ENCODE data around the gene PTTG1IP. TPM values are rescaled to one million over a fixed set of nuclear protein-coding genes. Genes with fewer than 3 reads are reported as not detected.
A peak's percentile ranks its signal among the peaks of the same experiment; 100 is the strongest.

Gene PTTG1IP
- total RNA-seq, 2 experiments from 2014 or later: 46.0 to 49.9 TPM

- Mint-ChIP-seq H3K36me3 (peaks cover 18% of the 10 kb centered on the region), H3K9me3 (ENCODE audit: low read depth) (no peaks in the 10 kb centered on the region), H3K27ac (no peak overlapping the region), H3K4me1 (peaks cover 2% of the 10 kb centered on the region), H3K4me3 (no peak overlapping the region), H3K27me3 (no peaks in the 10 kb centered on the region)
- CTCF ChIA-PET: no interaction called here
- ATAC-seq (no peak), DNase-seq (no peak)
Measured at GRCh38 chr21:44856131-44856530, 17.4 kb downstream of the PTTG1IP start.

GRCh38 chr21:44855572-44855971 lies 17.9 kb downstream of the PTTG1IP start:
- H3K27me3 Mint-ChIP-seq: no peaks in the 10 kb centered on the region
- no peak overlapping the region for H3K27ac Mint-ChIP-seq
- CTCF ChIA-PET: no interaction called here
- H3K36me3 Mint-ChIP-seq: peaks cover 21% of the 10 kb centered on the region
- peaks cover 2% of the 10 kb centered on the region for H3K4me1 Mint-ChIP-seq
- H3K9me3 Mint-ChIP-seq (ENCODE audit: low read depth): no peaks in the 10 kb centered on the region
- ATAC-seq: no peak
- no peak for DNase-seq
- H3K4me3 Mint-ChIP-seq: no peak overlapping the region

- H3K4me3 Mint-ChIP-seq: no peak overlapping the region
- CTCF ChIA-PET: interaction anchor here (0.7 kb wide), 1 partner anchor 13 kb away, joined by 3 read pairs; no protein-coding TSS in a partner anchor
- DNase-seq (no peak), ATAC-seq (no peak)
- H3K9me3 Mint-ChIP-seq (ENCODE audit: low read depth): no peaks in the 10 kb centered on the region
- peaks cover 24% of the 10 kb centered on the region for H3K36me3 Mint-ChIP-seq
- peak overlapping the region; percentile 1 for H3K27ac Mint-ChIP-seq
- H3K4me1 Mint-ChIP-seq: peaks cover 2% of the 10 kb centered on the region
- no peaks in the 10 kb centered on the region for H3K27me3 Mint-ChIP-seq
Measured at GRCh38 chr21:44854664-44855446, 18.6 kb downstream of the PTTG1IP start.

- Mint-ChIP-seq H3K36me3 (peaks cover 28% of the 10 kb centered on the region), H3K27ac (no peak overlapping the region), H3K9me3 (ENCODE audit: low read depth) (no peaks in the 10 kb centered on the region), H3K27me3 (no peaks in the 10 kb centered on the region), H3K4me3 (no peak overlapping the region), H3K4me1 (peaks cover 2% of the 10 kb centered on the region)
- CTCF ChIA-PET: no interaction called here
- ATAC-seq (no peak), DNase-seq (no peak)
Measured at GRCh38 chr21:44854391-44854663, 19.2 kb downstream of the PTTG1IP start.

- Mint-ChIP-seq H3K27ac (no peak overlapping the region), H3K4me3 (no peak overlapping the region), H3K36me3 (peaks cover 27% of the 10 kb centered on the region), H3K4me1 (peaks cover 2% of the 10 kb centered on the region), H3K27me3 (no peaks in the 10 kb centered on the region), H3K9me3 (ENCODE audit: low read depth) (no peaks in the 10 kb centered on the region)
- ATAC-seq (no peak), DNase-seq (no peak)
- CTCF ChIA-PET: no interaction called here
Measured at GRCh38 chr21:44853601-44854390, 19.7 kb downstream of the PTTG1IP start.

- H3K36me3 Mint-ChIP-seq: peaks cover 27% of the 10 kb centered on the region
- H3K4me3 Mint-ChIP-seq: no peak overlapping the region
- CTCF ChIA-PET: no interaction called here
- no peaks in the 10 kb centered on the region for H3K9me3 Mint-ChIP-seq (ENCODE audit: low read depth)
- H3K4me1 Mint-ChIP-seq: peaks cover 8% of the 10 kb centered on the region
- no peak for ATAC-seq
- H3K27ac Mint-ChIP-seq: no peak overlapping the region
- H3K27me3 Mint-ChIP-seq: no peaks in the 10 kb centered on the region
- no peak for DNase-seq
Measured at GRCh38 chr21:44850905-44851657, 22.4 kb downstream of the PTTG1IP start.

GRCh38 chr21:44850208-44850800 lies 23.2 kb downstream of the PTTG1IP start:
- Mint-ChIP-seq H3K27me3 (no peaks in the 10 kb centered on the region), H3K27ac (no peak overlapping the region), H3K4me1 (peaks cover 10% of the 10 kb centered on the region), H3K9me3 (ENCODE audit: low read depth) (no peaks in the 10 kb centered on the region), H3K36me3 (peaks cover 26% of the 10 kb centered on the region), H3K4me3 (no peak overlapping the region)
- ATAC-seq: no peak
- no peak for DNase-seq
- CTCF ChIA-PET: no interaction called here

- H3K4me3 Mint-ChIP-seq: no peak overlapping the region
- DNase-seq (no peak), ATAC-seq (no peak)
- peaks cover 10% of the 10 kb centered on the region for H3K4me1 Mint-ChIP-seq
- H3K36me3 Mint-ChIP-seq: peaks cover 20% of the 10 kb centered on the region
- peaks cover under 1% of the 10 kb centered on the region for H3K27me3 Mint-ChIP-seq
- no peak overlapping the region for H3K27ac Mint-ChIP-seq
- H3K9me3 Mint-ChIP-seq (ENCODE audit: low read depth): no peaks in the 10 kb centered on the region
- CTCF ChIA-PET: no interaction called here
Measured at GRCh38 chr21:44849616-44850130, 23.8 kb downstream of the PTTG1IP start.

- Mint-ChIP-seq H3K27me3 (peaks cover 4% of the 10 kb centered on the region), H3K4me3 (no peak overlapping the region), H3K36me3 (peaks cover 17% of the 10 kb centered on the region), H3K27ac (no peak overlapping the region), H3K9me3 (ENCODE audit: low read depth) (no peaks in the 10 kb centered on the region), H3K4me1 (peaks cover 10% of the 10 kb centered on the region)
- DNase-seq (no peak), ATAC-seq (no peak)
- CTCF ChIA-PET: no interaction called here
Measured at GRCh38 chr21:44848821-44849521, 24.5 kb downstream of the PTTG1IP start.

- ATAC-seq: no peak
- DNase-seq: no peak
- H3K9me3 Mint-ChIP-seq (ENCODE audit: low read depth): no peaks in the 10 kb centered on the region
- CTCF ChIA-PET: interaction anchor here (1.7 kb wide), 1 partner anchor 48 kb away, joined by 3 read pairs; no protein-coding TSS in a partner anchor
- H3K27me3 Mint-ChIP-seq: peaks cover 6% of the 10 kb centered on the region
- peaks cover 10% of the 10 kb centered on the region for H3K4me1 Mint-ChIP-seq
- peaks cover 15% of the 10 kb centered on the region for H3K36me3 Mint-ChIP-seq
- no peak overlapping the region for H3K27ac Mint-ChIP-seq
- no peak overlapping the region for H3K4me3 Mint-ChIP-seq
Measured at GRCh38 chr21:44847261-44848056, 26.0 kb downstream of the PTTG1IP start.

GRCh38 chr21:44846485-44847260 lies 26.8 kb downstream of the PTTG1IP start:
- Mint-ChIP-seq H3K4me1 (peaks cover 8% of the 10 kb centered on the region), H3K27ac (peak overlapping the region; percentile 5), H3K4me3 (peak overlapping the region; percentile 36), H3K36me3 (peaks cover 12% of the 10 kb centered on the region), H3K27me3 (peaks cover 6% of the 10 kb centered on the region), H3K9me3 (ENCODE audit: low read depth) (no peaks in the 10 kb centered on the region)
- CTCF ChIA-PET: interaction anchor here (0.9 to 1.7 kb wide), 4 partner anchors 27 to 103 kb away, joined by 3 to 11 read pairs (median 3); partner anchors contain the start of genes PTTG1IP and UBE2G2
- peak; percentile 52 for DNase-seq
- ATAC-seq: no peak
